Keratinocyte (primary cell): ENCODE results near the gene PILRB.

Source experiments
- EZH2 ChIP-seq: IDR thresholded peaks from one replicate; pipeline ENCODE4 v1.6.1; 2012; ENCODE audit warnings: inconsistent platforms, mild to moderate bottlenecking, low read length, moderate library complexity
- TF ChIP-seq, protein P1 (sequence below), 3 experiments: IDR thresholded peaks in 1 of 3; conservative IDR thresholded peaks in 1 of 3; optimal IDR thresholded peaks in 1 of 3; 2 replicates in 2 of 3; 3 replicates in 1 of 3; pipeline versions ENCODE3 to v1.5.1; 2011; ENCODE audit warnings: low read length in 3 of 3, mild to moderate bottlenecking in 3 of 3, moderate library complexity in 2 of 3, control low read depth in 1 of 3, inconsistent platforms in 1 of 3; ENCODE audit not compliant: insufficient read depth in 2 of 3; ENCODE audit errors: extremely low read depth in 1 of 3

DNA sequence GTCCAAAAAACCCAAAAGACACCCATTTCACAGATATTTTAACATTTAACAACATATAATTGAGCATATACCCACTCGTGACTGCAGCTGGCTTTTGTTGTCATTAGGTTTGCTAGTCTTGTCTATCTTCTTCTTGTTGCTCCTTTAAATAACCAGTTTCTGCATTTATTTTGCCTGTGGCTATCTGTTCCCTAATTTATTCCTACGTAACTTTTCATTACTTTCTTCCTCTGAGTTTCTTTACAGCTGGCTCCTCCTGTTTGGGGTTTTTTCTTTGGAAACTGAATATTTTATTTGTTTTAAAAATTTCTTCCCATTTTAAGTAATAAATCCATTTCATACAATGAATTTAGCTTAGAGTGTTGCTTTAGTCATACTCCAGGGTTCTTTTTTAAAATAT is 29.8 kb downstream of the PILRB start:
- TF ChIP-seq, protein P1, sequence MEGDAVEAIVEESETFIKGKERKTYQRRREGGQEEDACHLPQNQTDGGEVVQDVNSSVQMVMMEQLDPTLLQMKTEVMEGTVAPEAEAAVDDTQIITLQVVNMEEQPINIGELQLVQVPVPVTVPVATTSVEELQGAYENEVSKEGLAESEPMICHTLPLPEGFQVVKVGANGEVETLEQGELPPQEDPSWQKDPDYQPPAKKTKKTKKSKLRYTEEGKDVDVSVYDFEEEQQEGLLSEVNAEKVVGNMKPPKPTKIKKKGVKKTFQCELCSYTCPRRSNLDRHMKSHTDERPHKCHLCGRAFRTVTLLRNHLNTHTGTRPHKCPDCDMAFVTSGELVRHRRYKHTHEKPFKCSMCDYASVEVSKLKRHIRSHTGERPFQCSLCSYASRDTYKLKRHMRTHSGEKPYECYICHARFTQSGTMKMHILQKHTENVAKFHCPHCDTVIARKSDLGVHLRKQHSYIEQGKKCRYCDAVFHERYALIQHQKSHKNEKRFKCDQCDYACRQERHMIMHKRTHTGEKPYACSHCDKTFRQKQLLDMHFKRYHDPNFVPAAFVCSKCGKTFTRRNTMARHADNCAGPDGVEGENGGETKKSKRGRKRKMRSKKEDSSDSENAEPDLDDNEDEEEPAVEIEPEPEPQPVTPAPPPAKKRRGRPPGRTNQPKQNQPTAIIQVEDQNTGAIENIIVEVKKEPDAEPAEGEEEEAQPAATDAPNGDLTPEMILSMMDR (optimal IDR thresholded peaks at IDR 0.05 in 1 of 3, IDR thresholded peaks at IDR 0.05 in 1 of 3, conservative IDR thresholded peaks at IDR 0.05 in 1 of 3; ENCODE audit: extremely low read depth in 1 of 3, insufficient read depth in 2 of 3, low read length in 3 of 3), result no peak
- no peak for TF ChIP-seq EZH2
